Stimulated activated CD4-positive, alpha-beta T cell treated with anti-CD3 and anti-CD28 coated beads, Interleukin-4, amount 100 ng/mL, for 4 hours (primary cell): Measurements from ENCODE around the gene DLEC1.

Experiments
- DNase-seq, 2 experiments: peaks; one replicate each; pipeline ENCODE4 v3.0.0-alpha.2; 2020

Gene DLEC1

DNA sequence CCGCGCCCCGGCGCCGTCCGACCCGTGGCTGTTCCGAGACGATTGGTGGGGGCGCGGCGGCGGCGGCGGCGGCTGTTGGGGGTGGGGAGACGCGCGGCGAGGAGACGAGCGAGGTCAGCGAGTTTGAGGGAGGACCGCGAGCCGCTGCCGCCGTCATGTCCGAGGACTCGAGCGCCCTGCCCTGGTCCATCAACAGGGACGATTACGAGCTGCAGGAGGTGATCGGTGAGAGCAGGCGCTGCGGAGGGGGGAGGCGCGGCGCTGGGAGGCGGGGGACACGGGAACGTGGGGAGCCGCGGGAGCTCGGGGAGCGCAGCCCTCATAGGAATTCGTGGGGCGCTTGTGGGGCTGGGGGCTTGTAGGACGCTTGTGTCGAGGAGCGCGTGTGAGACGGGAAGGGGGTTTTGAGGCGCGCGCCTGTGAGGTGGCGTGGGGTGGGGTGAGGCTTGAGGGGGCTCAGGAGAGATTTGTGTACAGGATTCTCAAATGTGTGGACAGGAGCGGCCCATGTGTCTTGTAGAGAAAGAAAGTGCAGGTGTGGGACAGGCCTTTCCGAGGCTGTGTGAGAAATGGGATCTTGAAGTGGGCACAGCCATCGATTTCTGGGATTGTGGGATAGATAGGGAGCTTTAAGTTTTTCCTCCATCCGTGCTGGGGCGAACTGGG lies 126.8 kb downstream of the DLEC1 start:
- no peak for DNase-seq

DNA sequence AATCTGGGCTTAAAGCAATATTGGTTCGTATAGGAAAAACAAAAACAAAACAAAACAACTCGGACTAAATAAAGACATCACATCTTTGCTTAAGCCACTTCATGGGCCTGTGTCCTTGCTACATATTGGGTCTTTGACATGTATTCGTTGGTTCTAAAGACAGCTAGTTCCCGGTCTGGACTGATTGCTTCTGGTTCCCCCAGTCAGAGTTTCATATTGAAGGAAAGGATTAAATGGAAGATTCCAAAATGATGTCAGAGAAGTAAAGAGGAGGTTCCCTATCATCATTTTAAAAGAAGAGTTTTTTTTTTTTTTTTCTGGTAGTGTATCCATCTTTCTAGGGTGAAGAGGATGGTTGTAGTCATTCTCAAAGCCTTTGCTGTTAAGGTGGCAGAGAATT lies 128.6 kb downstream of the DLEC1 start:
- DNase-seq, result no peak

DNA sequence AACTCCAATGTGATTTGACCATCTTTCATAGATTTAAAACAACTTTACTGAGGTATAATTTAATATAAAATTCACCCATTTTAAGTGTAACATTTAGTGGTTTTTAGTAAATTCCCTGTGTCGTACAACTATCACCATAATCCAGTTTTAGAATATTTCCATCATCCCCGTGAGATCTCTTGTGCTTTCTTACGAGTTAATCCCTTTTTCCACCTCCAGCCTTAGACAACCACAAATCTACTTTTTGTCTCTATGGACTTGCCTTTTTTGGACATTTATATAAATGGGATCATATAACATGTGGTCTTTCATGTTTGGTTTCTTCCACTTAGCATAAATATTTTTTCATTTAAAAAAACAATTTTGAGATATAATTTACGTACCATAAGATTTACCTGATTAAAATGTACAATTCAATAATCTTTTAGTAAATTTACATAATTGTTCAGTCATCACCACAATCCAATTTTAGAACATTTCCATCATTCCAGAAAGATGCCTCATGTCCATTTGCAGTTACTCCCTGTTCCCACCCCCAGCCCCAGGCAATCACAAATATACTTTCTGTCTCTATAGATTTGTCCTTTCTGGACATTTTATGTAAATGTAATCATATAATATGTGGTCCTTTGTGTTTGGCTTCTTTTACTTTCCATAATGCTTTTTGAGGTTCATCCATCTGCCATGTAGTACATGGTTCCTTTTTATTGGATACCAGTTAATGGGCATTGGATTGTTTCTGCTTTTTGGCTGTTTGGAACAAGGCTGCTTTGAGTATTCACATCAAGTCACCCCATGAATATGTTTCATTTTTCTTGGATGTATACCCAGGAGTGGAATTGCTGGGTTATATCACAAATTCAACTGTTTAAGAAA lies 129.4 kb downstream of the DLEC1 start:
- DNase-seq, result no peak

DNA sequence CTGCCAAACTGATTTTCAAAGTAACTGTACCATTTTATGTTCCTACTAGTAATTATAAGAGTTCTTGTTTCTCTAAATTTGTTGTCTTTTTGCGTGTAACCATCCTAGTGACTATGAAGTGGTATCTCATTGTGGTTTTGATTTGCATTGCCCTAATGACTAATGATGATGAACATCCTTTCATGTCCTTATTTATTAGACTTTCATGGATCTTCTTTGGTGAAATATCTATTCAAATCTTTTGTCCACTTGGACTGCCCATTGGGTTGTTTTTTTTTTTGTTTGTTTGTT lies 130.0 kb downstream of the DLEC1 start:
- DNase-seq, result no peak

DNA sequence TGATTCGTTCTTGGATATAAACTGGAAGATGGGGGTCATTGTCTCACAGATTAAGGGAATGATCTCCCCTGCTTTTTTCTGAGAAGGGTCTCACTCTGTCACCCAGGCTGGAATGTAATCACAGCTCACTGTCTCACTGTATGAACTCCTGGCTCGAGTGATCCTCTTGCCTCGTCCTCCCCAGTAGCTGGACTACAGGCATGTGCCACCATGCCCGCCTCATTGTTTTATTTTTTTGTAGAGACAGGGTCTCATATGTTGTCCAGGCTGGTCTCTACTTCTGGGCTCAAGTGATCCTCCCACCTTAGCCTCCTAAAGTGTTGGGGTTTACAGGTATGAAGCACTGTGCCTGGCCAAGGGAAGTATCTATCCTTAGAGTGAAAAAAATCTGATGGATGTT lies 131.7 kb downstream of the DLEC1 start:
- DNase-seq, result no peak

- no peak for DNase-seq
These were observed 132.6 kb downstream of the DLEC1 start for GRCh38 chr3:38171622-38172021.
